BE2C (cell line): ENCODE results near the gene RASA4. TPM values are rescaled to one million over a fixed set of nuclear protein-coding genes. Genes with fewer than 3 reads are reported as not detected.
A peak's percentile ranks its signal among the peaks of the same experiment; 100 is the strongest.
"Not testable (repeated sequence)": the region's sequence is repeated elsewhere in the genome, so short reads cannot be mapped to it uniquely, and the experiment has no call there.

Experiments used
- DNase-seq: peaks from one replicate; pipeline ENCODE4 v3.0.0-alpha.2; 2020
- H3K27me3 ChIP-seq: fragments of 250-450 bp; sonication (Bioruptor Pico); 2 replicates; pipeline ENCODE4 v1.5.1; 2020; ENCODE audit warnings: mild to moderate bottlenecking
- H3K36me3 ChIP-seq: fragments of 250-450 bp; sonication (Bioruptor Pico); 2 replicates; pipeline ENCODE4 v1.5.1; 2020; ENCODE audit warnings: mild to moderate bottlenecking
- H3K4me1 ChIP-seq: fragments of 250-450 bp; sonication (Bioruptor Pico); 2 replicates; pipeline ENCODE4 v1.5.1; 2020
- H3K4me3 ChIP-seq: 2 replicates; pipeline ENCODE4 v1.5.1; 2011; ENCODE audit warnings: low read depth, low read length
- H3K9me3 ChIP-seq: fragments of 250-450 bp; sonication (Bioruptor Pico); 2 replicates; pipeline ENCODE4 v1.5.1; 2020
- polyA plus RNA-seq: library from polyadenylated mRNA; unstranded; fragments of >200 nt; gene quantifications from one replicate; pipeline ENCODE4 v1.2.1, GENCODE V29; 2012; ENCODE audit warnings: low read depth, missing spikeins; ENCODE audit not compliant: insufficient read length, insufficient read depth

RASA4 gene
- polyA plus RNA-seq = 19.6 TPM

DNA sequence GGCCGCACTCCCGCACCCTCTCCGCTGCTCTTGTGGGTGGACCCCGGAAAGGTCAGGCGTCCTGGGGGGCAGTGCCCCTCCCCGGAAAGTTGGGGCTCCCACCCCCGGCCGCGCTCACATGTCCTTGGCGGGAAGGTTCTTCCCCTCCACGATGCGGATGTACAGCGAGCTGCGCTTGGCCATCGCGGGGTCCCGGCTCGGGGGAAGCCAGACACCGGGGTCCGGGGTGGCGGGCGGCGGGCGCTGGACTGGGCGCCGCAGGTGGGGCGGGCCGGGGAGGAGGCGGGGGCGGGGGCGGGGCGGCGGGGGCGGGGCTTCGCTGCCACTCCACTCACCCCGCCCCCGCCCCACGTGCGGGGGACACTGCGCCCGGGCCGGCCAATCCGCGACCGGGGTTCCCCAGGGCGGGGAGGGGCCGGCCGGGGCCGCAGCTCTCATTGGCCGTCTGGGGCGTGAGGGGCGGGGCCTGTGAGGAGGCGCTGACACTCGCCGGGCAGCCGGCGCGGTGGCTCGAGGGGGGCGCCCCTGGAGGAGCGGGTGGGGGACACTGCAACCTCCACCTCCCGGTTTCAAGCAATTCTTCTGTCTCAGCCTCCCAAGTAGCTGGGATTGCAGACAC lies at the start of gene RASA4:
TSS of gene RASA4 (minus strand) at position 250 of the 619 bp plus-strand sequence. CDS start at position 183, 67 bp downstream.
- not testable (repeated sequence) for H3K9me3 ChIP-seq, H3K4me1 ChIP-seq, H3K27me3 ChIP-seq, H3K36me3 ChIP-seq, H3K4me3 ChIP-seq
- peak; percentile 32 for DNase-seq

DNA sequence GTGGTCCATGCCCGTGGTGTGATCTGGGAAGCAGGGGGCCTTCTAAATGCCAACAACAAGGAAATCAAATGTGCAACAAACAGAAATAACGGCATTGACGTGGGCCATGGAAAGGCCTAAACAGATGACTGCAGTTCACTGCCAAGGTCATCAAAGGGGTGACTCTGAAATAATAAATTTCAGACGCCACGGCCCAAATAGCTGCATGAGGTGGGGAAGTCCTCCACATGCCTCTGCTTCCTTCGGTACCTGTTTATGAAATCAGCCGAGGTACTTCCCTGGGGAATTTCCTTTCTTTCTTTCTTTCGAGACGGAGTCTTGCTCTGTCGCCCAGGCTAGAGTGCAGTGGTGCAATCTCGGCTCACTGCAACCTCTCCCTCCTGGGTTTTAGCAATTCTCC lies 48.2 kb upstream of the RASA4 start:
- not testable (repeated sequence) for H3K4me3 ChIP-seq, H3K9me3 ChIP-seq, H3K4me1 ChIP-seq, DNase-seq, H3K27me3 ChIP-seq, H3K36me3 ChIP-seq

DNA sequence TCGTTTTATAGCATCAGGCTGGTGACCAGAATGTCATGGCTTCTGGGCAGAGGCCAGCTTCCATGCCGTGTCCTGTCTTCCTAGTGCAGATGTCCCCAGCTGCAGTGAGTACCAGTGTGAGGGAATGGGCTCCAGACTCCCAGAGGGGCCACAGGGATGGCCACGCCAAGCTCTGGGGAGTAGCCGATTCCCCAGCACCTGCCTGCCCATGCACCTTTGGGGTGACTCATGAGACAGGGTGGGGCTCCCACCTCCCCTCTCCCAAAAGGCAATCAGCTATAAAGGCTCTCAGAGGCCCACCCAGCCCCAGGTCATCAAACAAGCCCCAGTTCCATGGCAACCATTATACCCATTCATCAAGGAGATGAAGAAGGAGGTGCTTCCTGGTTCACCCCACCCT lies 33.4 kb upstream of the RASA4 start, which contains the start of gene SPDYE2B:
TSS of gene SPDYE2B (plus strand) at position 396 of the 400 bp plus-strand sequence. CDS start 2,030 bp downstream, outside the sequence.
- H3K27me3 ChIP-seq, H3K4me3 ChIP-seq, H3K9me3 ChIP-seq, H3K36me3 ChIP-seq, H3K4me1 ChIP-seq, DNase-seq: not testable (repeated sequence)

DNA sequence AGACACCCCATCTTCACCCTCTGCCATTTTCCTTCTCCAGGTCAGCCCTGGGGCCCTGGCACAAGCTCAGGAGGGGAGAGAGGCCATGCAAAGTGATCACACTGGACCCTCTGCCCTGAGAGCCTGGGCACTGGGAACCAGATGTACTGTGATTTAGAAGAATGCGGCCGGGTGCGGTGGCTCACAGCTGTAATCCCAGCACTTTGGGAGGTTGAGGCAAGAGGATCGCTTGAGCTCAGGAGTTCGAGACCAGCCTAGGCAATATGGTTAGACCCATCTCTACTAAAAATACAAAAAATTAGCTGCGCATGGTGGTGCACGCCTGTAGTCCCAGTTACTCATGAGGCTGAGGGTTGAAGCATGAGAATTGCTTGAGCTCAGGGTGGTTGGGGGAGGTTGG lies 31.3 kb upstream of the RASA4 start:
- not testable (repeated sequence) for H3K36me3 ChIP-seq, H3K4me1 ChIP-seq, H3K27me3 ChIP-seq, H3K9me3 ChIP-seq, DNase-seq, H3K4me3 ChIP-seq

DNA sequence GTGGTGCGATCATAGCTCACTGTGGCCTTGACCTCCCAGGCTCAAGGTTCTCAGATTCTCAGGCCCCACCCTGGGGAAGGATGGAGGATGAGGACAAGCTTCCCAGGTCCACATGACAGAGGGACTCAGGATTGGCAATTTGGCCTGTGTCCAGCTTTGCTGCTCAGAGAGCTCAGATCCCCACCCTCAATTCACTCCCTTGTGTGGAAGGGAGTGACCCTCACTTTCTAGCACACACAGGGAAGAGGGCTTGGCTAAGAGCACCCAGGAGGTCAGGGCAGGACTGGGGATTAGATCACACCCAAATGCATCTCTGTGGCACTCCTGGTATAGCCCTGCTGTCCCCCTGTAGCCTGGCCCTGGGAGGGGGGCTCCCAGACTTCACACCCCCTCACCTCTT lies 26.8 kb upstream of the RASA4 start:
- H3K27me3 ChIP-seq, H3K36me3 ChIP-seq, DNase-seq, H3K4me3 ChIP-seq, H3K9me3 ChIP-seq, H3K4me1 ChIP-seq: not testable (repeated sequence)

DNA sequence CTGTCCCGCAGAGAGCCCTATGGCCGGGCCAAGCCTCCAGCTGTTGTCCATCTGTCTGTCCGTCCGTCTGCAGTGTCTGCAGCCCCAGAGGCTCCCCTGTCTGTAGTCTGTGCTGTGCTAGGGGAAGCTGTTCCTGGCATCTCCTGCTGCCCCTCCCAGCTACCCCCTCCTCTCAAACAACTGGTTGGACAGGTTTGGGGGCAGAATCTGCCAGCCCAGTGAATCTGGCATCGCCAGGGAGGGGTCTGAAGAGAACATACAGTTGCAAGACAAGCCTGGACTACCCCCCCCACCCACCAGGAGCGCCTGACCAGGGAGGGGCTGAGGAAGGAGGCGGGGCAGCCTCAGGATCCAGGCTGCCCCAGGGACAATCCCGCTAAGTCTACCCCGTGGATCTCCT lies 26.1 kb upstream of the RASA4 start, which contains the start of gene UPK3BL1:
TSS of gene UPK3BL1 (minus strand) at position 101 of the 400 bp plus-strand sequence. CDS start at position 51, 50 bp downstream.
- not testable (repeated sequence) for H3K4me1 ChIP-seq, DNase-seq, H3K36me3 ChIP-seq, H3K9me3 ChIP-seq, H3K27me3 ChIP-seq, H3K4me3 ChIP-seq

DNA sequence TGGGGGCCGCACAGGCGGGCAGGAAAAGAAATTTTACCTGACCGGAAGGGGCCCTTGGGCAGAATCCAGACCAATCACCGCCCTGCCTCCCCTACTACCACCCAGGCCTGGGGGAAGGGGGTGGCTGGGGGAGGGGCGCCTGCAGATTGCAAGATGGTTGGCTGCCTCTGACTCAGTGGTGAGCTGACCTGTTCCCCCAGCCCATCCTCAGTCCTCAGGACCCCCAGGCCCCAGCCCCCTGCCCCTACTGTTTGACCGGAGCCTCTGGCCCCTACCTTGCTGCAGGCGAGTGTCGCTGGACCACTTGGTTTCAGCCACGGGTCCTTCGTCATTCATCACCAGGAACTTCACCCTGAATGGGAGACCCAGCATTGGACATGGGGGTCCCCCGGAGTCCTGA lies 22.3 kb upstream of the RASA4 start:
- H3K27me3 ChIP-seq, H3K4me1 ChIP-seq, H3K4me3 ChIP-seq, DNase-seq, H3K9me3 ChIP-seq, H3K36me3 ChIP-seq: not testable (repeated sequence)

DNA sequence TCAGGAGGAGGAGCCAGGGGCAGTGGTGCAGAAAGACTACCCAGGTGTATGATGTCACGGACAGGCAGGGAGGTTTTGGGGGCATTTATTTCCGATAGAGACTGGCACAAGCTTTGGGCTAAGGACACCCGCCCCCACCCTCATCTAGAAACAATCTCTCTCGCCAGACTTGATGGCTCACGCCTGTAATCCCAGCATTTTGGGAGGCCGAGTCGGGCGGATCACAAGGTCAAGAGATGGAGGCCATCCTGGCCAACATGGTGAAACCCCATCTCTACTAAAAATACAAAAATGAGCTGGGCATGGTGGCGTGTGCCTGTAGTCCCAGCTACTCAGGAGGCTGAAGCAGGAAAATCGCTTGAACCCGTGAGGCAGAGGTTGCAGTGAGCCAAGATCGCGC lies 20.4 kb upstream of the RASA4 start:
- H3K36me3 ChIP-seq, DNase-seq, H3K9me3 ChIP-seq, H3K4me1 ChIP-seq, H3K4me3 ChIP-seq, H3K27me3 ChIP-seq: not testable (repeated sequence)

DNA sequence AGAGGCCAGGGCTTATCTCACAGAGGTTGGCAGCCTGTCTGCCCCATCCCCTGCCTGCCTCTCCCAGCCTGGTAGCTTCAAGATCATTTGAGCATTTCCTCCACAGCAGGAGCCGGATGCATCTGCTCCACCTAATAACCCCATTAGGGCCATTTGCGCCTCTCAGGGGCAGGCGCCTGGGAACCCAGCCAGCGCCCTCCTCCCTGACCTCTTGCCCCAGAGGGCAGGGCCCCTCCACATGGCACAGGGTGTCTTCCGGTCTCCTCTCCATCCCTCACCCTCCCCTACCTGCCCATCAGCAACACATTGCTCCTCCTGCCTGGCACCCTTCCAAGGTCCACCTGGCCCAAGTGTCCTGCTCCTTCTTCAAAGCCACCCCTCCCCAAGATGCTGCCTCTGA lies 18.8 kb upstream of the RASA4 start:
- H3K9me3 ChIP-seq, DNase-seq, H3K36me3 ChIP-seq, H3K27me3 ChIP-seq, H3K4me3 ChIP-seq, H3K4me1 ChIP-seq: not testable (repeated sequence)

DNA sequence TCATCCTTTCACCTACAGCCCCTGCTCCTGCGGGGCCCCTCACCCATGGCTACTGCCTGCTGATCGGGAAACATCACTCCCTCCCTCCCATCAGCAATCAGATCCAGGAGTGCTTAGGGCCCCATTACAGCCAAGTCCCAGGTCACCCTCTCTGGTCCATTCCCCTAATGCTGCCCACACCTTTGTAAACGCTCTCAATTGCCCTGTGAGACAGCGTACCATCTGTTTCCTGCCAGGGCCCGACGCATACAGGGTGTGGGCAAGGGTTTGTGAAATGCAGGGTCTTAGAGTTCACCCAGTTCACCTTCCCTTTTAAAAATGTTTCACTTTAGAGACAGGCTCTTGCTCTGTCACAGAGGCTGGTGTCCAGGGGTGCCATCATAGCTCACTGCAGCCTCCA lies 17.7 kb upstream of the RASA4 start:
- H3K4me3 ChIP-seq, H3K4me1 ChIP-seq, H3K27me3 ChIP-seq, DNase-seq, H3K9me3 ChIP-seq, H3K36me3 ChIP-seq: not testable (repeated sequence)

DNA sequence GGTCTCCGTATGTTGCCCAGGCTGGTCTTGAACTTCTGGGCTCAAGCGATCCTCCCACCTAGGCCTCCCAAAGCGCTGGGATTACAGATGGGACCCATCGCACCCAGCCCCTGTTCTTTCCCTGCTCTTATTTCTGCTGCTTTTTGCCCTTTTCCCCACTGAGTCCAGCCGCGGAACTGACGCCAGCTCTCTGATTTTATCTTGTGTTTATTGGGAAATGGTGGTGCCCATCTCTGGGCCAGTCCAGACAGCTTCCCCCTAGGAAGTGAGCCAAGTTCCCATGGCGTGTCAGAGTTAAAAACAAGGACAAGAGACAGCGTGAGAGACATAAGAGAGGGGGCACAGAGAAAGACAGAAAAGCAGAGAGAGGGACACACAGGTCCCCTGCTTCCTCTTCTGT lies 14.1 kb upstream of the RASA4 start:
- DNase-seq = peak; percentile 48
- not testable (repeated sequence) for H3K4me3 ChIP-seq, H3K4me1 ChIP-seq, H3K9me3 ChIP-seq, H3K36me3 ChIP-seq, H3K27me3 ChIP-seq

DNA sequence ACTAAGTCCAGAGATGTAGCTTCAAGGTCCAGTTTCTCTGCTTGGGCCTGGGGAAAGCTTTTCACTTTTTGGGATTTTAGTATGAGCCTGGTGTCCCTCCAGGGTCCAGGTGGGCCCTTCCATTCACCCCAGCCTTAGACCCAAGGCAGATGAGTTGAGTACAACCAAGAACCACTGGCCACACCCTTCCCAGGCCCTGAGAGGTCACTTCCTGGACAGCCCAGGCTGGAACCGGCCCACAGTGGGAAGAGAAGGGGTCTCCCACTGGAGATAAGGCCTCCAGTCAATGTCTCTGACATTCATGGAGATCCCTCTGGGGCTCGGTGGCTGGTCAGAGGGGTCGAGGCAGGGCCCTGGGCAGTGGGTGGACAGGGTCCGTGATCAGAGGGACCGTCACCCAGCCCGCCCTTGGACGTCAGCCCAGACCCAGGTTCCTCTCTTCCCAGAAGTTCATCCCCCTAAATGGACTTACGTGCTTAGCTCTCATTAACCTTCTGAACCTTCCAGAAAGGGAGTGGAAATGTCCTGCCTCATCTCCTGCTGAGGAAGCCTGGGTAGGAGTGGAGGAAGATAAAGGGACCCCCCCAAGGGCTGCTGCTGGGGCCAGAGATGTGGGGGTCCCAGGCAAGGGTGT lies 10.8 kb upstream of the RASA4 start:
- not testable (repeated sequence) for H3K4me3 ChIP-seq, H3K36me3 ChIP-seq, H3K9me3 ChIP-seq, H3K4me1 ChIP-seq, DNase-seq, H3K27me3 ChIP-seq

DNA sequence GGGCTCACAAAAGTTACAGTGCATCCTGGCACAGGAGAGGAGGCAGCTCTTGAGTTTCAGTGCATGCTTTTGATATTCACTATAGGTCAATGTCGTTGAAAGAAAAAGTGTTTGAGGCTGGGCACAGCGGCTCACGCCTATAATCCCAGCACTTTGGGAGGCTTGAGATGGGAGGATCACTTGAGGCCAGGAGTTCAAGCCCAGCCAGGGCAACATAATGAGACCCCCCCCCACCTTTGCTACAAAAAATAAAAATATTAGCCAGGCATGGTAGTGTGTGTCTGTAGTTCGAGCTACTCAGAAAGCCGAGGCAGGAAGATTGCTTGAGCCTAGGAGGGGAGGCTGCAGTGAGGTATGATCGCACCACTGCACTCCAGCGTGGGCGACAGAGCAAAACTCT lies 1.6 kb upstream of the RASA4 start:
- not testable (repeated sequence) for DNase-seq, H3K4me1 ChIP-seq

DNA sequence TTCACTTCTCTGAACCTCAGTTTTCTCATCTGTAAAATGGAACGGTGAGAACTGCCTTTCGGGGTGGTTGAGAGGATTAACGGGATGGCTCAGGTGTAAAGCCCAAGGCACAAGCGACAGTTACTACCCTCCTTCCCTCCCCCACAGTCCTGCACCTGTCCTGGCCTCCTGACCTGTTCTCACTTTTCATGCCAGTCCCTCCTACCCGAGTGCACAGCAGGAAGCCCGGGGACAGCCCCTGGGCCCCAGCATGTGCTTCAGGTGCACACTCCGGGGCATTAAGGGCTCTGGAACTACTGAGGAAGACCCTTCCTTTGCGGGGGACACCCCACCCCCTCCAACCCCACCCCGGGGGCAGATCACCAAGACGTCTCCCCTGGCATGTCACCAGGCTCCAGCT lies 626 bp downstream of the RASA4 start:
- H3K27me3 ChIP-seq, H3K4me1 ChIP-seq, DNase-seq, H3K9me3 ChIP-seq, H3K36me3 ChIP-seq, H3K4me3 ChIP-seq: not testable (repeated sequence)

More for the DNA sequence above, 1.6 kb upstream of the RASA4 start:
- H3K9me3 ChIP-seq, H3K27me3 ChIP-seq, H3K4me3 ChIP-seq, H3K36me3 ChIP-seq: not testable (repeated sequence)

DNA sequence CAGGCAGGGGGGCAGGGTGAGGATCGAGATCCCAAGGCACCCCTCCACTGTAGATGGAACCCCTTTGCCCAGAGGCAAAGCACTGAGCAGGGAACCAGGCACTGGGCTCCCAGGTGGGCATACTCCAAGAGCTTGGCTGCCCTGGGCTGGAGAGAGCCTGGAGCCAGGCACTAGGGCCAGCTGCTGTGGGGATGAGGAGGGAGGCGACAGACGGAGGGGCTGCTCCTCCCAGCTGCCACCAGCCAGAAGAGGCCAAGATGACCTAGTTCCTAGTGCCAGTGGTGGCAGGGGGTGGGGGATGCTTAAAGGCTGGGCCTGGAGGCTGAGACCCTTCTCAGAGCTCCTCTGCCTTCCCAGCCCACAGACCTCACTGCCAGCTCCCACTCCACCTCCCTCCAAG lies 1.7 kb downstream of the RASA4 start:
- H3K36me3 ChIP-seq, DNase-seq, H3K27me3 ChIP-seq, H3K9me3 ChIP-seq, H3K4me1 ChIP-seq, H3K4me3 ChIP-seq: not testable (repeated sequence)

DNA sequence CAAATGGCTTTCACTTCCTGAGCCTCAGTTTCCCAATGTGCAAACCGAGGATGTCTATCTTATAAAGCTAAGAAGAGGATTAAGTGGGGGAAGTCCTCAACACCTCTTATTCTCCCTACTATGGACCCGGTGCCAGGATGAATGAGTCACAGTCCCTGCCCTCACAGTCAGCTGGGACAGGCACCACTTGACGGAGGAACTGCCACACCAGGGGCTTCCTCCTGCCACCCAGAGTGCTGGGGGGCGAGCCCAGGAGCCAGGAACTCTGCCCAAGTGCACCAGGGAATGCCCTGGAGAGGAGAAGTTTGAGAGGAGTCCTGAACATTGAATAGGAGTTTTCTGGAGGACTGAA lies 2.2 kb downstream of the RASA4 start:
- H3K27me3 ChIP-seq, H3K36me3 ChIP-seq, H3K9me3 ChIP-seq, H3K4me3 ChIP-seq, H3K4me1 ChIP-seq, DNase-seq: not testable (repeated sequence)
